Right renal cortex interstitium (tissue), 3 donors: ENCODE data around the gene CHEK2. TPM values are rescaled to one million over a fixed set of nuclear protein-coding genes. Genes with fewer than 3 reads are reported as not detected.
"Not testable (repeated sequence)": the region's sequence is repeated elsewhere in the genome, so short reads cannot be mapped to it uniquely, and the experiment has no call there.

Experiments
- DNase-seq, 3 donors: peaks; one replicate each; pipeline ENCODE4 v3.0.0-alpha.2; 2013; ENCODE audit warnings: low read depth in 3 of 3, low spot score in 2 of 3
- polyA plus RNA-seq, 3 donors: library from polyadenylated mRNA; unstranded; fragments of 120-200 nt; gene quantifications; one replicate each; pipeline ENCODE4 v1.2.1, GENCODE V29; 2013; ENCODE audit not compliant: insufficient read length in 3 of 3

Gene CHEK2
- polyA plus RNA-seq, 3 donors = 13.2 to 16.5 (median 15.1) TPM

- no peak for DNase-seq
These were observed 38.7 kb downstream of the CHEK2 start for GRCh38 chr22:28702891-28703290.

GRCh38 chr22:28693041-28693760, 48.4 kb downstream of the CHEK2 start:
- not testable (repeated sequence) for DNase-seq

- DNase-seq = not testable (repeated sequence)
These were observed 51.8 kb downstream of the CHEK2 start for GRCh38 chr22:28689796-28690195.

- DNase-seq = not testable (repeated sequence)
These were observed 58.7 kb downstream of the CHEK2 start for GRCh38 chr22:28682966-28683365.

- DNase-seq = not testable (repeated sequence)
These were observed 60.7 kb downstream of the CHEK2 start for GRCh38 chr22:28680813-28681490.

GRCh38 chr22:28679611-28680287, 61.9 kb downstream of the CHEK2 start, which contains the start of gene TTC28:
Gene TTC28, minus strand, starts transcription at chr22:28679840. Its CDS starts 117 bp downstream, at chr22:28679723.
- peak; percentile 47 to 78 (median 69) for DNase-seq

- DNase-seq = not testable (repeated sequence)
These were observed 62.6 kb downstream of the CHEK2 start for GRCh38 chr22:28678778-28679610.

GRCh38 chr22:28678170-28678569, 63.5 kb downstream of the CHEK2 start:
- DNase-seq = not testable (repeated sequence)

- DNase-seq = no peak
These were observed 67.5 kb downstream of the CHEK2 start for GRCh38 chr22:28674121-28674563.

GRCh38 chr22:28670756-28671155, 70.9 kb downstream of the CHEK2 start:
- DNase-seq = no peak

GRCh38 chr22:28670161-28670560, 71.5 kb downstream of the CHEK2 start:
- no peak for DNase-seq

- DNase-seq = no peak
These were observed 72.2 kb downstream of the CHEK2 start for GRCh38 chr22:28669387-28669786.

- DNase-seq = not testable (repeated sequence)
These were observed 78.1 kb downstream of the CHEK2 start for GRCh38 chr22:28663569-28663942.

GRCh38 chr22:28658448-28658847, 83.2 kb downstream of the CHEK2 start:
- DNase-seq = no peak

GRCh38 chr22:28656181-28656580, 85.4 kb downstream of the CHEK2 start:
- DNase-seq = no peak

- no peak for DNase-seq
These were observed 91.2 kb downstream of the CHEK2 start for GRCh38 chr22:28650463-28650862.

GRCh38 chr22:28648792-28649191, 92.8 kb downstream of the CHEK2 start:
- DNase-seq = no peak

- no peak for DNase-seq
These were observed 94.4 kb downstream of the CHEK2 start for GRCh38 chr22:28647216-28647615.

- no peak for DNase-seq
These were observed 102.3 kb downstream of the CHEK2 start for GRCh38 chr22:28639321-28639720.
